Lung (tissue), 12 donors: ENCODE measurements around the gene MMP24OS. TPM values are rescaled to one million over a fixed set of nuclear protein-coding genes. Genes with fewer than 3 reads are reported as not detected.

Source experiments
- ATAC-seq: fragments of 200-7000 bp; cut with Tn5 transposase; one replicate; pipeline ENCODE4 v1.9.1; 2020; ENCODE audit warnings: moderate number of reproducible peaks; ENCODE audit not compliant: insufficient read depth, low FRiP score
- DNase-seq, 3 donors: peaks; one replicate each; pipeline ENCODE4 v3.0.0-alpha.2; 2013 to 2017
- H3K27ac ChIP-seq, 2 donors: one replicate each; pipeline ENCODE4 v1.5.1; 2013; ENCODE audit warnings: mild to moderate bottlenecking in 2 of 2, moderate library complexity in 2 of 2, control low read depth in 1 of 2, inconsistent platforms in 1 of 2, low read depth in 1 of 2, low read length in 1 of 2
- H3K27me3 ChIP-seq, 3 donors: one replicate each; pipeline ENCODE4 v1.5.1; 2013; ENCODE audit warnings: low read length in 2 of 3; ENCODE audit not compliant: control insufficient read depth in 3 of 3, insufficient read depth in 3 of 3
- H3K36me3 ChIP-seq, 4 donors: one replicate each; pipeline ENCODE4 v1.5.1; 2013; ENCODE audit warnings: low read length in 4 of 4, mild to moderate bottlenecking in 1 of 4, moderate library complexity in 1 of 4; ENCODE audit not compliant: control insufficient read depth in 4 of 4, insufficient read depth in 4 of 4
- H3K4me1 ChIP-seq, 5 donors: one replicate each; pipeline ENCODE4 v1.5.1; 2013; ENCODE audit warnings: low read length in 5 of 5, mild to moderate bottlenecking in 2 of 5, moderate library complexity in 1 of 5; ENCODE audit not compliant: control insufficient read depth in 5 of 5, insufficient read depth in 5 of 5
- H3K4me3 ChIP-seq: one replicate; pipeline ENCODE4 v1.5.1; 2013; ENCODE audit warnings: mild to moderate bottlenecking, control low read depth, moderate library complexity
- H3K9ac ChIP-seq, 2 donors: one replicate each; pipeline ENCODE4 v1.5.1; 2013; ENCODE audit warnings: low read length in 2 of 2, control low read depth in 1 of 2; ENCODE audit not compliant: insufficient read depth in 1 of 2
- H3K9me3 ChIP-seq, 4 donors: one replicate each; pipeline ENCODE4 v1.5.1; 2013; ENCODE audit warnings: low read length in 3 of 4, mild to moderate bottlenecking in 1 of 4, moderate library complexity in 1 of 4; ENCODE audit not compliant: control insufficient read depth in 4 of 4, insufficient read depth in 3 of 4
- CTCF ChIP-seq: IDR thresholded peaks from 2 replicates; pipeline ENCODE4 v1.5.1; 2012; ENCODE audit warnings: mild to moderate bottlenecking; ENCODE audit errors: control extremely low read depth, extremely low read depth
- WGBS, 2 donors: extraction: QIAGEN DNeasy Blood & Tissue Kit; methylation state at CpG; one replicate each; pipeline ENCODE4 v1.1.7; 2013; 5-methylcytosine and 5-hydroxymethylcytosine counted together
- polyA plus RNA-seq, 2 donors: library from polyadenylated mRNA; stranded (reverse); fragments of 200-250 nt; gene quantifications; one replicate each; pipeline ENCODE4 v1.2.1, GENCODE V29; 2013
- total RNA-seq, 2 donors: library from RNA; depleted of rRNA in 1 of 2; stranded (reverse); fragments of >200 nt in 1 of 2; gene quantifications; one replicate each; pipeline ENCODE4 v1.2.1, GENCODE V29; 2014 to 2021
- donor health status: control.
- donor health status: control.
- donor health status: Bipolar disorder and iron deficiency.
- donor health status: healthy.
- donor health status: DM: yes; HTN: yes; CAD: no.

Gene MMP24OS
- total and polyA plus RNA-seq, 4 donors, result 27.8 to 117 (median 68.8) TPM

GRCh38 chr20:35302421-35303335 is 24.8 kb upstream of the MMP24OS start:
- Histone ChIP-seq H3K4me1 (peaks cover 0 to 10% (median 2%) of the 10 kb centered on the region in 5 donors), H3K4me3 (no peak overlapping the region), H3K27ac (no peak overlapping the region), H3K27me3 (no peaks in the 10 kb centered on the region), H3K9ac (no peak overlapping the region), H3K36me3 (peaks cover 0 to 10% (median 2%) of the 10 kb centered on the region in 4 donors), H3K9me3 (no peaks in the 10 kb centered on the region)
- ATAC-seq (no peak), DNase-seq (no peak)
- WGBS, 2 donors, result 86 to 87% methylated on average over 6 of the region's 6 CpGs
- TF ChIP-seq CTCF, result no peak

- no peak for DNase-seq
- no peak overlapping the region for H3K4me3 ChIP-seq
- no peak overlapping the region for H3K27ac ChIP-seq
- 91 to 94% methylated on average over 2 of the region's 2 CpGs for WGBS, 2 donors
- no peak for TF ChIP-seq CTCF
- no peaks in the 10 kb centered on the region for H3K9me3 ChIP-seq
- ATAC-seq, result no peak
- H3K36me3 ChIP-seq, result peaks cover 0 to 10% (median 2%) of the 10 kb centered on the region in 4 donors
- peaks cover 0 to 10% (median 2%) of the 10 kb centered on the region in 5 donors for H3K4me1 ChIP-seq
- H3K27me3 ChIP-seq, result no peaks in the 10 kb centered on the region
- no peak overlapping the region for H3K9ac ChIP-seq
Observed at GRCh38 chr20:35301426-35301825, 23.5 kb upstream of the MMP24OS start.

- no peaks in the 10 kb centered on the region for H3K27me3 ChIP-seq
- H3K4me3 ChIP-seq, result no peak overlapping the region
- H3K36me3 ChIP-seq, result peaks cover 0 to 5% (median 0%) of the 10 kb centered on the region in 4 donors
- no peak for ATAC-seq
- no peak overlapping the region for H3K9ac ChIP-seq
- DNase-seq, result no peak
- H3K27ac ChIP-seq, result no peak overlapping the region
- H3K9me3 ChIP-seq, result no peaks in the 10 kb centered on the region
- peaks cover 0 to 4% (median 2%) of the 10 kb centered on the region in 5 donors for H3K4me1 ChIP-seq
- 91 to 94% methylated on average over 4 of the region's 4 CpGs for WGBS, 2 donors
- no peak for TF ChIP-seq CTCF
Observed at GRCh38 chr20:35300469-35301262, 22.7 kb upstream of the MMP24OS start.
